HG03064 (cell line): ENCODE measurements around the gene ANO8.

Experiments used
- ATAC-seq: cut with Tn5 transposase; IDR thresholded peaks from one replicate; pipeline ENCODE4 v1.9.1; 2021; ENCODE audit warnings: low read depth; ENCODE audit not compliant: unreplicated experiment

Gene ANO8

GRCh38 chr19:17329366-17330261 lies 5.0 kb downstream of the ANO8 start:
- ATAC-seq: no peak

- no peak for ATAC-seq
These were observed 5.9 kb downstream of the ANO8 start for GRCh38 chr19:17328517-17329365.

- ATAC-seq: no peak
These were observed 6.8 kb downstream of the ANO8 start for GRCh38 chr19:17327654-17328516.

GRCh38 chr19:17327068-17327653 lies 7.5 kb downstream of the ANO8 start:
- ATAC-seq: no peak

GRCh38 chr19:17326595-17326966 lies 8.1 kb downstream of the ANO8 start:
- ATAC-seq: no peak

GRCh38 chr19:17325881-17326594 lies 8.6 kb downstream of the ANO8 start:
- ATAC-seq: no peak

- ATAC-seq: no peak
These were observed 9.5 kb downstream of the ANO8 start for GRCh38 chr19:17325133-17325532.

GRCh38 chr19:17324357-17325114 lies 10.1 kb downstream of the ANO8 start:
- no peak for ATAC-seq

- ATAC-seq: no peak
These were observed 10.7 kb downstream of the ANO8 start for GRCh38 chr19:17323964-17324332.

- no peak for ATAC-seq
These were observed 11.2 kb downstream of the ANO8 start for GRCh38 chr19:17323300-17323963.

GRCh38 chr19:17322854-17323253 lies 11.8 kb downstream of the ANO8 start:
- no peak for ATAC-seq

GRCh38 chr19:17321655-17322489 lies 12.8 kb downstream of the ANO8 start:
- no peak for ATAC-seq

- ATAC-seq: no peak
These were observed 14.2 kb downstream of the ANO8 start for GRCh38 chr19:17320435-17320834.

- ATAC-seq: no peak
These were observed 15.0 kb downstream of the ANO8 start for GRCh38 chr19:17319473-17320238.

- no peak for ATAC-seq
These were observed 15.7 kb downstream of the ANO8 start for GRCh38 chr19:17318966-17319365.

- no peak for ATAC-seq
These were observed 20.6 kb downstream of the ANO8 start for GRCh38 chr19:17314007-17314593.
